ENCODE results near the gene CFAP52. TPM values are rescaled to one million over a fixed set of nuclear protein-coding genes. Genes with fewer than 3 reads are reported as not detected.
A peak's percentile ranks its signal among the peaks of the same experiment; 100 is the strongest.

The CFAP52 gene
- total RNA-seq, 1 experiment from 2014 or later: 0.47 TPM

GRCh38 chr17:9529033-9529700 lies 47.3 kb upstream of the CFAP52 start:
- Histone ChIP-seq H3K9ac (ENCODE audit: low read length) (no peak overlapping the region), H3F3A (ENCODE audit: low read length, unreplicated experiment) (no peaks in the 10 kb centered on the region), H3K9me2 (replicated peaks; ENCODE audit: low read length) (no peaks in the 10 kb centered on the region), H4K20me1 (ENCODE audit: low read length) (no peaks in the 10 kb centered on the region), H3K79me2 (ENCODE audit: low read length) (no peaks in the 10 kb centered on the region), H2AFZ (ENCODE audit: low read length) (no peak overlapping the region), H3K27me3 (ENCODE audit: low read length) (no peaks in the 10 kb centered on the region), H3K4me2 (ENCODE audit: low read length) (no peak overlapping the region), H3K27ac (ENCODE audit: low read length) (no peak overlapping the region), H3K36me3 (ENCODE audit: low read depth, low read length) (no peaks in the 10 kb centered on the region), H3K9me3 (ENCODE audit: low read length) (no peaks in the 10 kb centered on the region), H3K4me3 (ENCODE audit: low read length) (no peak overlapping the region), H3K4me1 (ENCODE audit: insufficient read depth, low read length) (no peaks in the 10 kb centered on the region)
- TF ChIP-seq EZH2phosphoT487 (IDR thresholded peaks at IDR 0.05; ENCODE audit: borderline replicate concordance, low read length) (no peak), CTCF (conservative IDR thresholded peaks at IDR 0.05; ENCODE audit: low read depth, low read length) (peak; percentile 62), EZH2 (IDR thresholded peaks at IDR 0.05; ENCODE audit: low read length, unreplicated experiment) (no peak)
- CTCF ChIA-PET: interaction anchor here (0.7 kb wide), 1 partner anchor 597 kb away, joined by 3 read pairs; no protein-coding TSS in a partner anchor
- ATAC-seq: no peak
- no TSS peak for BruUV-seq (replicated peaks)
- DNase-seq: peak; percentile 27
- intact Hi-C loops (cut with micrococcal nuclease): no loop called here
- POLR2A ChIA-PET (ENCODE audit: unreplicated experiment): no interaction called here

GRCh38 chr17:9531034-9531433 lies 45.4 kb upstream of the CFAP52 start:
- intact Hi-C loops (cut with micrococcal nuclease): no loop called here

GRCh38 chr17:9532715-9533114 lies 43.7 kb upstream of the CFAP52 start:
- no peaks in the 10 kb centered on the region for H3F3A ChIP-seq (ENCODE audit: low read length, unreplicated experiment)
- no peaks in the 10 kb centered on the region for H3K9me2 ChIP-seq (replicated peaks; ENCODE audit: low read length)
- no TSS peak for BruUV-seq (replicated peaks)
- no peak for DNase-seq
- intact Hi-C loops (cut with micrococcal nuclease): no loop called here
- TF ChIP-seq EZH2 (IDR thresholded peaks at IDR 0.05; ENCODE audit: low read length, unreplicated experiment) (no peak), EZH2phosphoT487 (IDR thresholded peaks at IDR 0.05; ENCODE audit: borderline replicate concordance, low read length) (no peak), CTCF (conservative IDR thresholded peaks at IDR 0.05; ENCODE audit: low read depth, low read length) (no peak)
- no peaks in the 10 kb centered on the region for H3K79me2 ChIP-seq (ENCODE audit: low read length)
- H3K36me3 ChIP-seq (ENCODE audit: low read depth, low read length): no peaks in the 10 kb centered on the region
- H3K27me3 ChIP-seq (ENCODE audit: low read length): no peaks in the 10 kb centered on the region
- H2AFZ ChIP-seq (ENCODE audit: low read length): no peak overlapping the region
- no peaks in the 10 kb centered on the region for H3K4me1 ChIP-seq (ENCODE audit: insufficient read depth, low read length)
- H3K4me3 ChIP-seq (ENCODE audit: low read length): no peak overlapping the region
- no peaks in the 10 kb centered on the region for H4K20me1 ChIP-seq (ENCODE audit: low read length)
- H3K9ac ChIP-seq (ENCODE audit: low read length): no peak overlapping the region
- no peaks in the 10 kb centered on the region for H3K9me3 ChIP-seq (ENCODE audit: low read length)
- CTCF ChIA-PET: no interaction called here
- H3K27ac ChIP-seq (ENCODE audit: low read length): no peak overlapping the region
- H3K4me2 ChIP-seq (ENCODE audit: low read length): no peak overlapping the region
- POLR2A ChIA-PET (ENCODE audit: unreplicated experiment): no interaction called here
- no peak for ATAC-seq

More at GRCh38 chr17:9531034-9531433, 45.4 kb upstream of the CFAP52 start:
- Histone ChIP-seq H3K9me3 (ENCODE audit: low read length) (no peaks in the 10 kb centered on the region), H3F3A (ENCODE audit: low read length, unreplicated experiment) (no peaks in the 10 kb centered on the region), H3K27me3 (ENCODE audit: low read length) (no peaks in the 10 kb centered on the region), H3K9me2 (replicated peaks; ENCODE audit: low read length) (no peaks in the 10 kb centered on the region), H3K9ac (ENCODE audit: low read length) (no peak overlapping the region), H3K27ac (ENCODE audit: low read length) (no peak overlapping the region), H3K36me3 (ENCODE audit: low read depth, low read length) (no peaks in the 10 kb centered on the region), H4K20me1 (ENCODE audit: low read length) (no peaks in the 10 kb centered on the region), H3K4me1 (ENCODE audit: insufficient read depth, low read length) (no peaks in the 10 kb centered on the region), H3K4me3 (ENCODE audit: low read length) (no peak overlapping the region), H2AFZ (ENCODE audit: low read length) (no peak overlapping the region), H3K4me2 (ENCODE audit: low read length) (no peak overlapping the region), H3K79me2 (ENCODE audit: low read length) (no peaks in the 10 kb centered on the region)
- DNase-seq (no peak), ATAC-seq (no peak)
- BruUV-seq (replicated peaks): no TSS peak
- CTCF ChIA-PET: no interaction called here
- no peak for TF ChIP-seq EZH2 (IDR thresholded peaks at IDR 0.05; ENCODE audit: low read length, unreplicated experiment)
- POLR2A ChIA-PET (ENCODE audit: unreplicated experiment): no interaction called here
